ENCODE measurements around the gene CNTFR. TPM values are rescaled to one million over a fixed set of nuclear protein-coding genes. Genes with fewer than 3 reads are reported as not detected.

CNTFR gene
- total and polyA plus RNA-seq, 2 of the 8 experiments (the other 6 are each of a cell fraction or from before 2014, with no cell fraction given), result 1.2 to 4.2 TPM

DNA sequence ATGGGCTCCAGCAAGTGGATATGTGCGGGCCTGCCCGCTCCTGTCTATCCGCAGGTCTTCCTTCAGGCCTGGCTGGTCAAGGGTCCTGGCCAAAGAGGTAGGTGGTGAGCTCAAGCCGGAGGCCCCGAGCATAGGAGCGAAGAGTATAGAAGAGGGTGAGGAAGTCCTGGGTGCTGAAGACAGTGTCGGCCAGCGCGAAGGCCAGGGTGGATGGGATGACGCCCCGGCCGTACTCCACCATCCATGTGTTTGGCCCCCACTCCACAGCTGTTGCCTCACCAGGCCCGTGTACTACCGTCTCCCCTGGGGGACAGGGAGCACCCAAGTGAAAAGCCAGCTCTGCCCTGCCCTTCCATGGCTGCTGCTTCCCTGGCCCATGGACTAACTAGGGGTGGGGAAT, 46.0 kb upstream of the CNTFR start:
- Histone ChIP-seq H3K18ac (ENCODE audit: extremely low read depth, low read length) (no peak overlapping the region), H4K5ac (ENCODE audit: insufficient read length, low read depth, low read length) (no peak overlapping the region), H2AFZ (ENCODE audit: low read length) (no peak overlapping the region), H3K27me3 (replicated peaks in 1 of 4; ENCODE audit: control insufficient read depth in 3 of 4, extremely low read depth in 1 of 4, insufficient read depth in 3 of 4, low read length in 3 of 4) (peaks cover 2 to 14% (median 10%) of the 10 kb centered on the region in 4 experiments), H3K56ac (replicated peaks; ENCODE audit: insufficient read length, low read depth, low read length) (no peak overlapping the region), H3K27ac (ENCODE audit: low read depth, low read length) (no peak overlapping the region), H2BK120ac (replicated peaks; ENCODE audit: low read depth, low read length) (no peak overlapping the region), H2BK5ac (ENCODE audit: low read depth, low read length) (no peak overlapping the region), H3K4ac (replicated peaks; ENCODE audit: insufficient read length, low read depth, low read length) (no peak overlapping the region), H4K20me1 (replicated peaks in 1 of 2; ENCODE audit: control insufficient read depth in 1 of 2, insufficient read depth in 2 of 2, low read length in 2 of 2) (peaks cover 0 to 11% of the 10 kb centered on the region in 2 experiments), H2BK15ac (ENCODE audit: low read length) (no peak overlapping the region), H3K79me1 (ENCODE audit: low read depth, low read length) (peaks cover 10% of the 10 kb centered on the region), H3K4me3 (ENCODE audit: extremely low read depth in 1 of 4, insufficient read depth in 2 of 4, low read depth in 3 of 4, low read length in 4 of 4) (0 out of 8 replicates have a peak overlapping the region, but pooled peaks of 1 of the 4 experiments have one; percentile 6), H3K9ac (replicated peaks in 1 of 4; ENCODE audit: extremely low read depth in 1 of 4, low read depth in 3 of 4, low read length in 3 of 4) (no peak overlapping the region), H3K36me3 (ENCODE audit: control insufficient read depth in 2 of 4, insufficient read depth in 4 of 4, low read length in 3 of 4) (peaks cover 0 to 6% (median 2%) of the 10 kb centered on the region in 4 experiments; a peak in 3 of 8 replicates), H2BK20ac (ENCODE audit: low read length) (no peak overlapping the region), H2BK12ac (ENCODE audit: low read depth, low read length) (no peak overlapping the region), H3K4me1 (replicated peaks in 1 of 4; ENCODE audit: control insufficient read depth in 3 of 4, insufficient read depth in 4 of 4, low read length in 3 of 4) (peaks cover 2 to 11% (median 8%) of the 10 kb centered on the region in 4 experiments; a peak in 4 of 7 replicates), H3K4me2 (ENCODE audit: insufficient read depth in 1 of 2, low read depth in 2 of 2, low read length in 2 of 2) (no peak overlapping the region; a peak in 1 of 4 replicates), H3K14ac (ENCODE audit: insufficient read length) (no peak overlapping the region), H4K8ac (ENCODE audit: extremely low read depth, insufficient read depth, low read length) (no peak overlapping the region; the same call in 1 of the 2 replicates), H3K9me3 (ENCODE audit: insufficient read depth in 2 of 2, low read depth in 1 of 2, low read length in 1 of 2) (no peaks in the 10 kb centered on the region), H3K23ac (ENCODE audit: insufficient read length) (no peak overlapping the region), H2AK5ac (ENCODE audit: low read depth, low read length) (no peak overlapping the region), H3K23me2 (ENCODE audit: low read depth, low read length) (peaks cover 9% of the 10 kb centered on the region), H3K79me2 (ENCODE audit: control insufficient read depth in 1 of 2, insufficient read depth in 2 of 2, low read length in 2 of 2) (peaks cover 0 to 11% of the 10 kb centered on the region in 2 experiments; a peak in 2 of 4 replicates), H4K91ac (replicated peaks; ENCODE audit: insufficient read length, low read length) (no peak overlapping the region)
- TF ChIP-seq KDM5A (IDR thresholded peaks at IDR 0.05; ENCODE audit: low read length), result no peak
- TF ChIP-seq EZH2 (IDR thresholded peaks at IDR 0.05; ENCODE audit: low read depth, low read length, severe bottlenecking), result no peak
- TF ChIP-seq POLR2AphosphoS5 (IDR thresholded peaks at IDR 0.05; ENCODE audit: low read depth, low read length), result no peak
- TF ChIP-seq BCL11A (IDR thresholded peaks at IDR 0.05; ENCODE audit: low read depth in 2 of 2, low read length in 2 of 2), result no peak
- no peak for TF ChIP-seq GTF2F1 (IDR thresholded peaks at IDR 0.05; ENCODE audit: borderline replicate concordance, low read depth, low read length)
- no peak for TF ChIP-seq ATF3 (IDR thresholded peaks at IDR 0.05; ENCODE audit: insufficient read depth, low read depth, low read length)
- no peak for TF ChIP-seq KDM4A (IDR thresholded peaks at IDR 0.05; ENCODE audit: low read depth, low read length, severe bottlenecking)
- CTCF ChIA-PET (ENCODE audit: partially characterized antibody), result interaction anchor here (0.7 to 18.5 kb wide), 15 partner anchors 10 to 124 kb away, joined by 3 to 401 read pairs (median 9); partner anchors contain the start of genes CCL27, DCTN3, GALT and IL11RA
- POLR2A ChIA-PET (ENCODE audit: partially characterized antibody), result interaction anchor here (0.9 to 11.3 kb wide), 4 partner anchors 10 to 35 kb away, joined by 3 to 127 read pairs (median 10); partner anchors contain the start of genes GALT and IL11RA
- DNase-seq (ENCODE audit: low read depth in 1 of 2, low spot score in 2 of 2) (no peak), FAIRE-seq (no peak)
- WGBS, 2 experiments (ENCODE audit: extremely low coverage in 1 of 2, insufficient coverage in 1 of 2, insufficient read length in 1 of 2, insufficient replicate concordance in 2 of 2, low coverage in 1 of 2, low lambda C conversion rate in 2 of 2, missing lambda C conversion rate in 1 of 2), result 96% methylated on average over 14 of the region's 14 CpGs; no CpG with 5 or more reads in 1 of the 2 experiments

Data from H1 (cell line).